ENCODE data around the gene CC2D2A. TPM values are rescaled to one million over a fixed set of nuclear protein-coding genes. Genes with fewer than 3 reads are reported as not detected.

The CC2D2A gene
- total RNA-seq, 1 experiment from 2014 or later, result 10.2 TPM

DNA sequence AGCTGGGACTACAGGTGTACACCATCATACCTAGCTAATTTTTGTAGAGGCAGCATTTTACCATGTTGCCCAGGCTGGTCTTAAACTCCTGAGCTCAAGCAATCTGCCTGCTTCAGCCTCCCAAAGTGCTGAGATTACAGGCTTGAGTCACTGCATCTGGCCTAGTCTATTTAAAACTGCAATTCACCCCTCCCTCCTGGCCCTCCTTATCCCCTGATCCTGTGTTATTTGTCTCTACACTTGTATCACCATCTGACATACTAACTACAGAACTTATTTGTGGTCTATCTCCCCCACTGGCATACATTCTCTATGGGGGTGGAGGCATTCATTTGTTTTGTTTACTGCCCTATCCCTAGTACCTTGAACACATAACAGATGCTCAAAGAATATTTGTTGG lies 23.7 kb downstream of the CC2D2A start:
- ATAC-seq (no peak), DNase-seq (ENCODE audit: low spot score) (no peak)
- Mint-ChIP-seq H3K27me3 (ENCODE audit: low read depth) (no peaks in the 10 kb centered on the region), H3K36me3 (peaks cover 31% of the 10 kb centered on the region), H3K27ac (no peak overlapping the region), H3K4me1 (peaks cover 9% of the 10 kb centered on the region), H3K4me3 (no peak overlapping the region), H3K9me3 (peaks cover 20% of the 10 kb centered on the region)
- POLR2A ChIA-PET, result no interaction called here
- TF ChIP-seq, protein P1, sequence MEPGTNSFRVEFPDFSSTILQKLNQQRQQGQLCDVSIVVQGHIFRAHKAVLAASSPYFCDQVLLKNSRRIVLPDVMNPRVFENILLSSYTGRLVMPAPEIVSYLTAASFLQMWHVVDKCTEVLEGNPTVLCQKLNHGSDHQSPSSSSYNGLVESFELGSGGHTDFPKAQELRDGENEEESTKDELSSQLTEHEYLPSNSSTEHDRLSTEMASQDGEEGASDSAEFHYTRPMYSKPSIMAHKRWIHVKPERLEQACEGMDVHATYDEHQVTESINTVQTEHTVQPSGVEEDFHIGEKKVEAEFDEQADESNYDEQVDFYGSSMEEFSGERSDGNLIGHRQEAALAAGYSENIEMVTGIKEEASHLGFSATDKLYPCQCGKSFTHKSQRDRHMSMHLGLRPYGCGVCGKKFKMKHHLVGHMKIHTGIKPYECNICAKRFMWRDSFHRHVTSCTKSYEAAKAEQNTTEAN (CRISPR knock-in tag; IDR thresholded peaks at IDR 0.05), result no peak
- no peak for TF ChIP-seq CBFB (CRISPR knock-in tag; IDR thresholded peaks at IDR 0.05; ENCODE audit: low read depth)
- TF ChIP-seq, protein P2, sequence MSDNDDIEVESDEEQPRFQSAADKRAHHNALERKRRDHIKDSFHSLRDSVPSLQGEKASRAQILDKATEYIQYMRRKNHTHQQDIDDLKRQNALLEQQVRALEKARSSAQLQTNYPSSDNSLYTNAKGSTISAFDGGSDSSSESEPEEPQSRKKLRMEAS (CRISPR knock-in tag; IDR thresholded peaks at IDR 0.05), result no peak
- TF ChIP-seq, protein P3, sequence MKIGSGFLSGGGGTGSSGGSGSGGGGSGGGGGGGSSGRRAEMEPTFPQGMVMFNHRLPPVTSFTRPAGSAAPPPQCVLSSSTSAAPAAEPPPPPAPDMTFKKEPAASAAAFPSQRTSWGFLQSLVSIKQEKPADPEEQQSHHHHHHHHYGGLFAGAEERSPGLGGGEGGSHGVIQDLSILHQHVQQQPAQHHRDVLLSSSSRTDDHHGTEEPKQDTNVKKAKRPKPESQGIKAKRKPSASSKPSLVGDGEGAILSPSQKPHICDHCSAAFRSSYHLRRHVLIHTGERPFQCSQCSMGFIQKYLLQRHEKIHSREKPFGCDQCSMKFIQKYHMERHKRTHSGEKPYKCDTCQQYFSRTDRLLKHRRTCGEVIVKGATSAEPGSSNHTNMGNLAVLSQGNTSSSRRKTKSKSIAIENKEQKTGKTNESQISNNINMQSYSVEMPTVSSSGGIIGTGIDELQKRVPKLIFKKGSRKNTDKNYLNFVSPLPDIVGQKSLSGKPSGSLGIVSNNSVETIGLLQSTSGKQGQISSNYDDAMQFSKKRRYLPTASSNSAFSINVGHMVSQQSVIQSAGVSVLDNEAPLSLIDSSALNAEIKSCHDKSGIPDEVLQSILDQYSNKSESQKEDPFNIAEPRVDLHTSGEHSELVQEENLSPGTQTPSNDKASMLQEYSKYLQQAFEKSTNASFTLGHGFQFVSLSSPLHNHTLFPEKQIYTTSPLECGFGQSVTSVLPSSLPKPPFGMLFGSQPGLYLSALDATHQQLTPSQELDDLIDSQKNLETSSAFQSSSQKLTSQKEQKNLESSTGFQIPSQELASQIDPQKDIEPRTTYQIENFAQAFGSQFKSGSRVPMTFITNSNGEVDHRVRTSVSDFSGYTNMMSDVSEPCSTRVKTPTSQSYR (CRISPR knock-in tag; IDR thresholded peaks at IDR 0.05), result no peak
- TF ChIP-seq SP1 (CRISPR knock-in tag; conservative IDR thresholded peaks at IDR 0.05), result no peak
- TF ChIP-seq TEAD1 (CRISPR knock-in tag; IDR thresholded peaks at IDR 0.05), result no peak
- TF ChIP-seq MYBL2 (CRISPR knock-in tag; IDR thresholded peaks at IDR 0.05), result no peak
- TF ChIP-seq, protein P4, sequence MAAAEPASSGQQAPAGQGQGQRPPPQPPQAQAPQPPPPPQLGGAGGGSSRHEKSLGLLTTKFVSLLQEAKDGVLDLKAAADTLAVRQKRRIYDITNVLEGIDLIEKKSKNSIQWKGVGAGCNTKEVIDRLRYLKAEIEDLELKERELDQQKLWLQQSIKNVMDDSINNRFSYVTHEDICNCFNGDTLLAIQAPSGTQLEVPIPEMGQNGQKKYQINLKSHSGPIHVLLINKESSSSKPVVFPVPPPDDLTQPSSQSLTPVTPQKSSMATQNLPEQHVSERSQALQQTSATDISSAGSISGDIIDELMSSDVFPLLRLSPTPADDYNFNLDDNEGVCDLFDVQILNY (CRISPR knock-in tag; IDR thresholded peaks at IDR 0.05), result no peak
- TF ChIP-seq, protein P5, sequence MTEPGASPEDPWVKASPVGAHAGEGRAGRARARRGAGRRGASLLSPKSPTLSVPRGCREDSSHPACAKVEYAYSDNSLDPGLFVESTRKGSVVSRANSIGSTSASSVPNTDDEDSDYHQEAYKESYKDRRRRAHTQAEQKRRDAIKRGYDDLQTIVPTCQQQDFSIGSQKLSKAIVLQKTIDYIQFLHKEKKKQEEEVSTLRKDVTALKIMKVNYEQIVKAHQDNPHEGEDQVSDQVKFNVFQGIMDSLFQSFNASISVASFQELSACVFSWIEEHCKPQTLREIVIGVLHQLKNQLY (CRISPR knock-in tag; IDR thresholded peaks at IDR 0.05), result no peak
- no peak for TF ChIP-seq CREM (CRISPR knock-in tag; IDR thresholded peaks at IDR 0.05)
- TF ChIP-seq IRF2 (CRISPR knock-in tag; IDR thresholded peaks at IDR 0.05; ENCODE audit: borderline replicate concordance, low read depth), result no peak
- CTCF ChIA-PET, result interaction anchor here (0.7 kb wide), 1 partner anchor 120 kb away, joined by 3 read pairs; no protein-coding TSS in a partner anchor

DNA sequence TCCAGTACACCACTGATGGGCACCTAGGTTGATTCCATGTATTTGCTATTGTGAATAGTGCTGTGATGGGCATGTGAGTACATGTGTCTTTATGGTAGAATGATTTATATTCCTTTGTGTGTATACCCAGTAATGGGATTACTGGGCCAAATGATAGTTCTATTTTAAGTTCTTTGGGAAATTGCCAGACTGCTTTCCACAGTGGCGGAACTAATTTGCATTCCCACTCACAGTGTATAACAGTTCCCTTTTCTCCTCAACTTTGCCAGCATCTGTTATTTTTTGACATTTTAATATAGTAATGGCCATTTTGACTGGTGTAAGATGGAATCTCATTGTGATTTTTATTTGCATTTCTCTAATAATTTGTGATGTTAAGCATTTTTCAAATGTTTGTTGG lies 25.9 kb downstream of the CC2D2A start:
- Mint-ChIP-seq H3K4me3 (no peak overlapping the region), H3K4me1 (peaks cover 8% of the 10 kb centered on the region), H3K27ac (no peak overlapping the region), H3K36me3 (peaks cover 16% of the 10 kb centered on the region), H3K27me3 (ENCODE audit: low read depth) (no peaks in the 10 kb centered on the region), H3K9me3 (peaks cover 14% of the 10 kb centered on the region)
- no peak for TF ChIP-seq ZNF317 (CRISPR knock-in tag; IDR thresholded peaks at IDR 0.05; ENCODE audit: borderline replicate concordance, low read depth)
- DNase-seq (ENCODE audit: low spot score) (no peak), ATAC-seq (no peak)
- POLR2A ChIA-PET, result no interaction called here
- CTCF ChIA-PET, result no interaction called here

DNA sequence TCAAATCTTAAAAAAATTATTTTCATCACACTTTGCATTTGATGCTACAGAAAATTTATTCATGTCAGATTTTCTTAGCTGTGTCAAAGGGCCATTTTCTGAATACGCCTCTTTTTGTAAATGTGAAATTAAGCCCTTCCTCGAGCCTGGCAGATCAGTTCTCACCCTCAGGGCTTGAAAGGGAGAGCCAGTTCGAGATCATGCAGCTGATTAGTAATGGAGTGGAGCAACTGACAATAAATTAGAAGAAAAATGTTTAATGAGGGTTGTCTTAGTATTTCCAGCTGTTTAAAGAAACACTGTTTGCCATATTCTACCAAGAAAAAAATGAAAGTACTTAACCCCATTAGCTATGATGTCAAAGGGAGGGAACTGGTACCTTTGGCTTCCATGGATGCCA lies 28.7 kb downstream of the CC2D2A start:
- H3K9me3 Mint-ChIP-seq, result peaks cover 14% of the 10 kb centered on the region
- ChIA-PET CTCF (no interaction called here), POLR2A (no interaction called here)
- no peak overlapping the region for H3K4me3 Mint-ChIP-seq
- ATAC-seq (no peak), DNase-seq (ENCODE audit: low spot score) (no peak)
- H3K27ac Mint-ChIP-seq, result no peak overlapping the region
- peaks cover 25% of the 10 kb centered on the region for H3K4me1 Mint-ChIP-seq
- H3K36me3 Mint-ChIP-seq, result peaks cover 13% of the 10 kb centered on the region
- no peaks in the 10 kb centered on the region for H3K27me3 Mint-ChIP-seq (ENCODE audit: low read depth)
- TF ChIP-seq, protein P6, sequence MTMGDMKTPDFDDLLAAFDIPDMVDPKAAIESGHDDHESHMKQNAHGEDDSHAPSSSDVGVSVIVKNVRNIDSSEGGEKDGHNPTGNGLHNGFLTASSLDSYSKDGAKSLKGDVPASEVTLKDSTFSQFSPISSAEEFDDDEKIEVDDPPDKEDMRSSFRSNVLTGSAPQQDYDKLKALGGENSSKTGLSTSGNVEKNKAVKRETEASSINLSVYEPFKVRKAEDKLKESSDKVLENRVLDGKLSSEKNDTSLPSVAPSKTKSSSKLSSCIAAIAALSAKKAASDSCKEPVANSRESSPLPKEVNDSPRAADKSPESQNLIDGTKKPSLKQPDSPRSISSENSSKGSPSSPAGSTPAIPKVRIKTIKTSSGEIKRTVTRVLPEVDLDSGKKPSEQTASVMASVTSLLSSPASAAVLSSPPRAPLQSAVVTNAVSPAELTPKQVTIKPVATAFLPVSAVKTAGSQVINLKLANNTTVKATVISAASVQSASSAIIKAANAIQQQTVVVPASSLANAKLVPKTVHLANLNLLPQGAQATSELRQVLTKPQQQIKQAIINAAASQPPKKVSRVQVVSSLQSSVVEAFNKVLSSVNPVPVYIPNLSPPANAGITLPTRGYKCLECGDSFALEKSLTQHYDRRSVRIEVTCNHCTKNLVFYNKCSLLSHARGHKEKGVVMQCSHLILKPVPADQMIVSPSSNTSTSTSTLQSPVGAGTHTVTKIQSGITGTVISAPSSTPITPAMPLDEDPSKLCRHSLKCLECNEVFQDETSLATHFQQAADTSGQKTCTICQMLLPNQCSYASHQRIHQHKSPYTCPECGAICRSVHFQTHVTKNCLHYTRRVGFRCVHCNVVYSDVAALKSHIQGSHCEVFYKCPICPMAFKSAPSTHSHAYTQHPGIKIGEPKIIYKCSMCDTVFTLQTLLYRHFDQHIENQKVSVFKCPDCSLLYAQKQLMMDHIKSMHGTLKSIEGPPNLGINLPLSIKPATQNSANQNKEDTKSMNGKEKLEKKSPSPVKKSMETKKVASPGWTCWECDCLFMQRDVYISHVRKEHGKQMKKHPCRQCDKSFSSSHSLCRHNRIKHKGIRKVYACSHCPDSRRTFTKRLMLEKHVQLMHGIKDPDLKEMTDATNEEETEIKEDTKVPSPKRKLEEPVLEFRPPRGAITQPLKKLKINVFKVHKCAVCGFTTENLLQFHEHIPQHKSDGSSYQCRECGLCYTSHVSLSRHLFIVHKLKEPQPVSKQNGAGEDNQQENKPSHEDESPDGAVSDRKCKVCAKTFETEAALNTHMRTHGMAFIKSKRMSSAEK (CRISPR knock-in tag; IDR thresholded peaks at IDR 0.05; ENCODE audit: borderline replicate concordance), result no peak
- TF ChIP-seq GRHL2 (CRISPR knock-in tag; IDR thresholded peaks at IDR 0.05; ENCODE audit: insufficient replicate concordance, severe bottlenecking) (no peak), GABPB1 (CRISPR knock-in tag; IDR thresholded peaks at IDR 0.05) (no peak), CREM (CRISPR knock-in tag; IDR thresholded peaks at IDR 0.05) (no peak)
- TF ChIP-seq, protein P7, sequence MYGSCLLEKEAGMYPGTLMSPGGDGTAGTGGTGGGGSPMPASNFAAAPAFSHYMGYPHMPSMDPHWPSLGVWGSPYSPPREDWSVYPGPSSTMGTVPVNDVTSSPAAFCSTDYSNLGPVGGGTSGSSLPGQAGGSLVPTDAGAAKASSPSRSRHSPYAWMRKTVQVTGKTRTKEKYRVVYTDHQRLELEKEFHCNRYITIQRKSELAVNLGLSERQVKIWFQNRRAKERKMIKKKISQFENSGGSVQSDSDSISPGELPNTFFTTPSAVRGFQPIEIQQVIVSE (CRISPR knock-in tag; IDR thresholded peaks at IDR 0.05; ENCODE audit: borderline replicate concordance), result no peak
- TF ChIP-seq, protein P8, sequence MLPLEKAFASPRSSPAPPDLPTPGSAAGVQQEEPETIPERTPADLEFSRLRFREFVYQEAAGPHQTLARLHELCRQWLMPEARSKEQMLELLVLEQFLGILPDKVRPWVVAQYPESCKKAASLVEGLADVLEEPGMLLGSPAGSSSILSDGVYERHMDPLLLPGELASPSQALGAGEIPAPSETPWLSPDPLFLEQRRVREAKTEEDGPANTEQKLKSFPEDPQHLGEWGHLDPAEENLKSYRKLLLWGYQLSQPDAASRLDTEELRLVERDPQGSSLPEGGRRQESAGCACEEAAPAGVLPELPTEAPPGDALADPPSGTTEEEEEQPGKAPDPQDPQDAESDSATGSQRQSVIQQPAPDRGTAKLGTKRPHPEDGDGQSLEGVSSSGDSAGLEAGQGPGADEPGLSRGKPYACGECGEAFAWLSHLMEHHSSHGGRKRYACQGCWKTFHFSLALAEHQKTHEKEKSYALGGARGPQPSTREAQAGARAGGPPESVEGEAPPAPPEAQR (CRISPR knock-in tag; IDR thresholded peaks at IDR 0.05), result no peak
- TF ChIP-seq, protein P9, sequence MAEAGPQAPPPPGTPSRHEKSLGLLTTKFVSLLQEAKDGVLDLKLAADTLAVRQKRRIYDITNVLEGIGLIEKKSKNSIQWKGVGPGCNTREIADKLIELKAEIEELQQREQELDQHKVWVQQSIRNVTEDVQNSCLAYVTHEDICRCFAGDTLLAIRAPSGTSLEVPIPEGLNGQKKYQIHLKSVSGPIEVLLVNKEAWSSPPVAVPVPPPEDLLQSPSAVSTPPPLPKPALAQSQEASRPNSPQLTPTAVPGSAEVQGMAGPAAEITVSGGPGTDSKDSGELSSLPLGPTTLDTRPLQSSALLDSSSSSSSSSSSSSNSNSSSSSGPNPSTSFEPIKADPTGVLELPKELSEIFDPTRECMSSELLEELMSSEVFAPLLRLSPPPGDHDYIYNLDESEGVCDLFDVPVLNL (CRISPR knock-in tag; IDR thresholded peaks at IDR 0.05; ENCODE audit: borderline replicate concordance, low read depth), result no peak

Data from WTC11 (cell line).